HFF-Myc (cell line): ENCODE results near the gene RTP2.

Source experiments
- DNase-seq: peaks from one replicate; pipeline ENCODE4 v3.0.0-alpha.2; 2011; ENCODE audit warnings: low read depth; ENCODE audit errors: extremely low read depth
- H3K4me3 ChIP-seq: replicated peaks from 2 replicates; pipeline ENCODE4 v1.5.1; 2011; ENCODE audit warnings: low read depth, mild to moderate bottlenecking, control low read depth, low read length
- CTCF ChIP-seq: IDR thresholded peaks from 2 replicates; pipeline ENCODE4 v1.5.1; 2012; ENCODE audit warnings: mild to moderate bottlenecking, low read depth, low read length, control low read depth; ENCODE audit errors: missing control alignments

RTP2 gene

GRCh38 chr3:187662848-187663409 lies 39.4 kb downstream of the RTP2 start:
- no peak for TF ChIP-seq CTCF
- H3K4me3 ChIP-seq = no peak overlapping the region
- no peak for DNase-seq

- no peak for TF ChIP-seq CTCF
- no peak overlapping the region for H3K4me3 ChIP-seq
- DNase-seq = no peak
Observed at GRCh38 chr3:187661267-187661666, 41.1 kb downstream of the RTP2 start.

GRCh38 chr3:187651282-187651681 lies 51.1 kb downstream of the RTP2 start:
- H3K4me3 ChIP-seq = no peak overlapping the region
- no peak for TF ChIP-seq CTCF
- DNase-seq = no peak
